Embryonic facial prominence (tissue), 1 donor: ENCODE data around the gene DCTN4.
"Not testable (repeated sequence)": the region's sequence is repeated elsewhere in the genome, so short reads cannot be mapped to it uniquely, and the experiment has no call there.

Source experiments
- DNase-seq: peaks from one replicate; pipeline ENCODE4 v3.0.0-alpha.2; 2016; ENCODE audit errors: extremely low spot score

Gene DCTN4

GRCh38 chr5:150758531-150759333 lies at the start of gene DCTN4:
TSS of gene DCTN4 (minus strand) at chr5:150759017. CDS start at chr5:150758993, 24 bp downstream.
- DNase-seq = peak; percentile 99

GRCh38 chr5:150804388-150804787 lies 45.6 kb upstream of the DCTN4 start:
- no peak for DNase-seq

- peak; percentile 67 for DNase-seq
Measured at GRCh38 chr5:150801117-150801927, 42.5 kb upstream of the DCTN4 start.

GRCh38 chr5:150797384-150797783 lies 38.6 kb upstream of the DCTN4 start:
- no peak for DNase-seq

GRCh38 chr5:150794927-150795326 lies 36.1 kb upstream of the DCTN4 start:
- no peak for DNase-seq

- DNase-seq = not testable (repeated sequence)
Measured at GRCh38 chr5:150793423-150793888, 34.6 kb upstream of the DCTN4 start.

- no peak for DNase-seq
Measured at GRCh38 chr5:150791536-150791935, 32.7 kb upstream of the DCTN4 start.

- no peak for DNase-seq
Measured at GRCh38 chr5:150789943-150790611, 31.3 kb upstream of the DCTN4 start.

GRCh38 chr5:150789450-150789849 lies 30.6 kb upstream of the DCTN4 start:
- no peak for DNase-seq

- no peak for DNase-seq
Measured at GRCh38 chr5:150788977-150789376, 30.2 kb upstream of the DCTN4 start.

- DNase-seq = no peak
Measured at GRCh38 chr5:150787656-150788055, 28.8 kb upstream of the DCTN4 start.

- no peak for DNase-seq
Measured at GRCh38 chr5:150786876-150787275, 28.1 kb upstream of the DCTN4 start.

- no peak for DNase-seq
Measured at GRCh38 chr5:150785950-150786349, 27.1 kb upstream of the DCTN4 start.

GRCh38 chr5:150783422-150783928 lies 24.7 kb upstream of the DCTN4 start:
- peak; percentile 50 for DNase-seq

- DNase-seq = no peak
Measured at GRCh38 chr5:150782850-150783249, 24.0 kb upstream of the DCTN4 start.

GRCh38 chr5:150781706-150782614 lies 23.1 kb upstream of the DCTN4 start:
- no peak for DNase-seq

- no peak for DNase-seq
Measured at GRCh38 chr5:150780816-150781221, 22.0 kb upstream of the DCTN4 start.

GRCh38 chr5:150780187-150780692 lies 21.4 kb upstream of the DCTN4 start:
- no peak for DNase-seq

- no peak for DNase-seq
Measured at GRCh38 chr5:150779397-150780186, 20.8 kb upstream of the DCTN4 start.
